Heart left ventricle (tissue), 13 donors: ENCODE results near the gene SNAP25.

Source experiments
- CTCF ChIP-seq, 12 donors: fragments of 200-600 bp; sonication (generic) in 4 of 12; IDR thresholded peaks; one replicate each; pipeline versions ENCODE4 v1.5.0 to v1.8.0; 2018 to 2022; ENCODE audit warnings: antibody characterized with exemption in 12 of 12, mild to moderate bottlenecking in 5 of 12
- POLR2A ChIP-seq, 2 donors: fragments of 450-650 bp; IDR thresholded peaks; one replicate each; pipeline ENCODE4 v1.6.1; 2017; ENCODE audit warnings: antibody characterized with exemption in 2 of 2, mild to moderate bottlenecking in 2 of 2, moderate library complexity in 2 of 2
- donor health status: ischemic (EF 13 %, LVEDD 7.1; RV severe dilation, severe dysfunction).
- donor health status: DM: no; HTN: yes; CAD: no.
- donor health status: DM: no; HTN: no; CAD: no.
- donor health status: ischemic (EF 25% LVEDD 6.9; RV normal size, moderate dysfunction).
- donor health status: ischemic (EF 25% LVEDD 5.7; RV mildly dilated, moderate dysfunction).
- donor health status: ischemic (EF 35%, LVEDD 5.7; RV mildly dilated, moderate dysfunction).
- donor health status: nonischemic (EF 11% LVEDD 7.7; RV severe dilation, severe dysfunction).
- donor health status: DM: yes; HTN: yes; CAD: no.
- donor health status: PGD.
- donor health status: ischemic (EF 29% LVEDD 5.4; RV normal size, mild dysfunction).
- donor health status: nonischemic (EF 23%, LVEDD 6.1; RV moderate dilation, normal function).

DNA sequence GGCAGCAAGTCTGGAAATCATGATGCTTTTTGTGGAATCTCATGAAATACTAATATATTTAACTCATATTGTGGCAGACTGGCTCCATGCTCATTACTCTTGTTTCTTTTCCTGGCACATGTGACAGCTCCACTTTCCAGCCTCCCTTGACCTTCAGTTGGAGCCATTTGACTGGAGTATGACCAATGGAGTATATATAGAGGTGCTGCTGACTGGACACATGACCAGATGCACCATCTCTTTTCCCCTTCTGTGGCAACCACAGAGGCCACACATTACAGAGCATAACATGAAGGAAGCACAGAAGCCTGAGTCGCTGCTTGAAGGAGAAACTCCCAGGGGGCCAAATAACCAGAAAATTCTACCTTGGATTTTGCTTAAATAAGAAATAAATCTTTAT, 138.0 kb downstream of the SNAP25 start:
- TF ChIP-seq CTCF (IDR thresholded peaks at IDR 0.05) (no peak), POLR2A (IDR thresholded peaks at IDR 0.05) (no peak)
